Measurements from ENCODE around the gene TACC3. TPM values are rescaled to one million over a fixed set of nuclear protein-coding genes. Genes with fewer than 3 reads are reported as not detected.

Gene TACC3
- total RNA-seq, 1 donor from 2014 or later = 18.1 TPM

- DNase-seq (ENCODE audit: low read depth, low spot score) = no peak
Observed at GRCh38 chr4:1773754-1774153, 52.4 kb downstream of the TACC3 start.

- no peak for DNase-seq (ENCODE audit: low read depth, low spot score)
Observed at GRCh38 chr4:1775731-1776500, 54.6 kb downstream of the TACC3 start.

DNA sequence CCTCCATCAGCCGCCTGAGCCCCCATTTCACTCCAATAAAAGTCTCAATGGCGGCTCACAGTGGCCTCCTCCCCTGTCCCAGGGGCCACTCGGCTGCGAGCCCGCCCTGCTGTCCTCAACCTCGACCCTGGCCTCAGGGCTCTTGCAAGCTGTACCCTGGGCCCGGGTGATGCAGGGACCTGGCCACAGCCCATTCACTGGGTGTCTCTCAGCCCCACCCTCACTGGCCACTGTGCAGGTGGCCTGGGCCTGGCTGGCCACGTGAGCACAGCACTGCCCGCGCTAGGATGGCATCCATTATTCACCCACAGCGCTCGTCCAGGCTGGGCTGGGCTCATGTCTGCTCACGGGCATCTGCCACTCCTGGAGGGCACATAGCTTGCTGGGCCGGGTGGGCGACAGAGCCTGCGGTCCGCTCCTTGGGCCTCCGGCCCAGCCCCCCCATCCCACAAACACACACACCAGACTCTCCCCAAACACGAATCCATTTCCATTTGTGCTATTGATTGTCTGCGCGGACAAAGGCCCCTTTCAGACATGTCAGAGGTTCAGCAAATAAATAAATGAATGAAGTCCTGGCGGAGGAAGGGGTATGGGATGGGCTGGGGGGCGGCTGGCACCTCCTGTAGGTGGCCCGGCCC, 55.3 kb downstream of the TACC3 start:
- no peak for DNase-seq (ENCODE audit: low read depth, low spot score)

DNA sequence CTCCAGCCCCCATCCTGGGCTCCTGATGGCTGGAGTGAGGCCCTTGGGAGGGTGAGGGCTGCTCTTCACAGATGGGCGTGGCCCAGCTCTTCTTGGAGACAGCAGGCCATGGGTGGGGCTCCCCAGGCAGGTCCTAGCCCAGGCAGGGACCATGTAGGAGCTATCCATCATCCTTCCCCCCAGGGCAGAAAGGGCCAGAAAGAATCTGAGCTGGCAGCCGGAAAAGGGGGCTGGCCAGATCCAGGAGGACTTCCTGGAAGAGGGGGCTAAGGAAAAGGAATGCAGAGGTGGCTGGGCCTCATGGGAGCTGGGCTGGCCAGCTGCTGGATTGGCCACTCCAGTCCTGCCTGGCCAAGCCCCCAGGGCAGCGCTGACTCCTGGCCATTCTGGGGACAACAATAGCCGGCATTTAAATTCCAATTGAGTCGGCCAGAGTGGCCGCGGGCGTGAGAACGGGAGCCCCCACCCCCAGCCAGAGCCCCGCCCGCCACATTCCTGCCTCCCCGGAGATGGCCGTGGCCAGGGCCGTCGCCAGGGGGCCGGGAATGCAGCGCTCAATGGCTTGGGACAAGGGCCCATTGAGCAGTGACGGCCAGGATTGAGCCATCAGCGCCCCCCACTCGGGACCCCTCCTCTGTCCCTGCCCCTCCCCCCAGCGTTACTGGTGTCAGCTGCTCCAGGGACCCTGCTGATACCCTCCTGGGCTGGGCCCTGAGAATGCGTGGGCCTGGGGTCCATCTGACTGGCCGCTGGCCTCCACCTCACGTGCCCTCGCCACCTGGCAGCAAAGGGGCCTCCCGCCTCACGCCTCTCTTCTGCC, 56.7 kb downstream of the TACC3 start:
- no peak for DNase-seq (ENCODE audit: low read depth, low spot score)

DNA sequence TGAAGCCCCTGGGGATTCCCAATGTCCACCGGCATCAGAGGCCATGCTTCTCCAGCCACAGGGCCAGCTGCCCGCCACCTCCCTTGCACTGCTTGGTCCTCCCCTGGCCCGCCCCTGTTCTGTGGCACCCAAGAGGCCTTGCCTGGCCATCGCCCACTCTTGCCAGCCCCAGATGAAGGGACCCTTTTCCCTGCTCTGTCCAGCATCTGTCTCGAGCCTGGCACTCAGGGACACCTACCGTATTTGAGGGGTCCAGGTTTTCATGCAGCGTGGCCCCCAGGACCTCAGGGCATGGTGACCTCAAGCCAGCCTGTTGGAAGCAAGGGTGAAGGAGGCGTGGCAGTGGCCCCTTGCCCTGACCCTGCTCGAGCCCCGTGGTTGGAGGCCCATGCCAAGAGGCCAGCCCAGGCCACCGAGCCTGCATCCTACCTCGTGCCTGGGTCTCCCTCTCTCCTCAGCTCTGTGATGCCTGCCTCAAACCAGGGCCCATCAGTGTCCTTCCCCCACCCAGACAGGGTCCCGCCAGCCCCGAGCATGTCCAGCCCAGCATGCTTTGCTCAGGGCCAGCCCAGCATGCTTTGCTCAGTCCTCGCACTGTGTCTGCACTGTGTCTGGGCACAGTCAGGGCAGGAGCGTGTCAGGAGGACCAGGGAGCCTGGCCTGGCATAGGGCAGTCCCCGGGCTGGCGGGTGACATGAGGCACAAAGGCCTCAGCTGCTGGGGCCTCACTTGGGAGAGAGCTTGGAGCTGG, 57.5 kb downstream of the TACC3 start:
- DNase-seq (ENCODE audit: low read depth, low spot score) = no peak

DNA sequence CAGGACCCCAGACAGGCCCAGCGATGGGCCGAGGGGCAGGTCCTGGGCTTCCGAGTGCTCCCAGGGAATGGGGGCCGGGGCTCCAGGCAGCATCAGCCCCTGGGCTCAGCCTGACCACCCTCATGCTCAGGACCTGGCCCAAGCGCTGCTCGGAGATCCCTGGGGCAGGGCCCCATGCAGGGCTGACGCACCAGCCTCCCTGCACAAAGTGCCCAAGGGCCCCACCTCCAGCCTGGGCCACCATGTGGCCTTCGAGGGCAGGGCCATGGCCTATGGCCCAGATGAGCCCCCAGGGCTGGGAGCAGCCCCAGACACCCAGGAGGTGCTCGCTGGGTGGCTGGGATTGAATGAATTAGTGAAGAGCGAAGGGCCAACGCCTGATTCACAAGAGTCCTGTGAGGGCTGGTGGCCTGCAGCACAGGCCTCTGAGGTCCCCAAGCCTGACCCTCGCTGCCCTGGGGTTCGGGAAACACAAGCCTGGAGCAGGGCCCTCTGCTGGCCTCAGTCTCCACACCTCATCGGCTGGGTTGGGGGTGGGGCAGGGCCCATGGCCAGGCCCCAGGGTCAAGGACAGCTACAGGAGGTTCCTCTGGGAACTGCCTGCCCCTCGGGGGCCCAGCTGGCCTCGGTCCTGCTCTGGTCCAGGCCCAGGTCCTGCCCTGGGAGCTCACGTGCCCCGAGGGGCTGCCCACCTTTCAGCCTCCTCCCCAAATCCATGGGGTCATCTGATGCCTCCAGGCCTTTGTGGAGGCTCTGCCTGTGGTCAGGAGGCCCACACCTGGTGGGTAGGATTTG, 58.5 kb downstream of the TACC3 start:
- no peak for DNase-seq (ENCODE audit: low read depth, low spot score)

- no peak for DNase-seq (ENCODE audit: low read depth, low spot score)
Observed at GRCh38 chr4:1780435-1780834, 59.1 kb downstream of the TACC3 start.

- no peak for DNase-seq (ENCODE audit: low read depth, low spot score)
Observed at GRCh38 chr4:1783015-1783414, 61.7 kb downstream of the TACC3 start.

- no peak for DNase-seq (ENCODE audit: low read depth, low spot score)
Observed at GRCh38 chr4:1783970-1784369, 62.6 kb downstream of the TACC3 start.

DNA sequence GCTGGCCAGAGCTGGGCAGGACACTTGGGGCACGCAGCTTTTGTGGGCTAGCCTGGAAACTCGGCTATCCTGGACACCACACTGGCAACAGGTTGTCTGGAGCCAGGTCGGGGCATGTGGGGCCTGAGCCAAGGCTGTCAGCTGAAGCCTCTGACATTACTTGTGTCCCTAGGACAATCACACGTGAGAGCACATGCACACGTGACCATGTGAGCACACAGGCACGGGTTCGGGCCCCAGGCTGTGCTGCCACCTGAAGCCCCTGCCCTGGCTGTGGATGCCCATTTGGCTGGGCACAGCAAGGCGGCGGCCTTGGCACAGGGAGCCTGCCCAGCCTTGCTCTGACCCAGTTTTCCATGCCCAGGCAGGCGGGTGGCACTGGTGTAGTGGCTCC, 63.1 kb downstream of the TACC3 start:
- no peak for DNase-seq (ENCODE audit: low read depth, low spot score)

DNA sequence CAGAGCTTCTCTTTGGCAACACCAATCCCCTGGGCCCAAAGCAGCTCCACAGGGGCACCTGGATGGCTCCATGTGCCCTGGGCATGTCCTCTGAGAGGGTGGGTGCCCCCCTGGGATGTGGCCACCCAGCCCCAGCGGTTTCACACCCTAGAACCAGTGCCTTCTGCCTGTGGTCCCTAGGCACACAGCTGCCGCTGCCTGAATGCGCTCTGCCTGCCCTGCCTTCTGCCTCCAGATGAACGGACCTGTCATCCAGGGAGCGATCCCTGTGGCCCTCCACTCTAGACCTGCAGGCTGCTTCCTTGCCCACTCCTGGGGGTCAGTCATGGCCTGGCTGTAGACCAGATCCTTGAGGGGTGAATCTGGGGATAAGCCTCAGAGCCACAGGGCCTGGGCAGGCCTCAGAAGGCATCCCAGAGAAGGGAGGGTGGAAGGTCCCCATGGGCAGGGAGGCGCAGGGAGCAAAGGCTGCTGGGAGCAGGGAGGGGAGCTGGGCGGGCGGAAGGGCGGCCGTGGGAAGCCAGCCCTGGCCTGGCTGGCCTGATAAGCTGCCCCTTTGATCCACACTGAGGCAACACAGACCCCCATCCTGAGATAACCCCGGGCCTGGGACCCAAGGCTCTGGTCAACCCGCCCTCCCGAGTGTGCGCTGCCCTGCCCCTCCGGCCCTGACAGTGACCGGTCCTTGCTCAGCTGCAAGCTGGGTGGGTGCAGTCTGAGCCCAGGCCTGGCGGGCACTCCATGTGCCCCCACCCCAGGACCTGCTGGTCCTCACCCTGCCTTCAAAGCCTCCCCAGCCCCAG, 63.7 kb downstream of the TACC3 start:
- DNase-seq (ENCODE audit: low read depth, low spot score) = no peak

GRCh38 chr4:1785592-1785991, 64.3 kb downstream of the TACC3 start:
- no peak for DNase-seq (ENCODE audit: low read depth, low spot score)

DNA sequence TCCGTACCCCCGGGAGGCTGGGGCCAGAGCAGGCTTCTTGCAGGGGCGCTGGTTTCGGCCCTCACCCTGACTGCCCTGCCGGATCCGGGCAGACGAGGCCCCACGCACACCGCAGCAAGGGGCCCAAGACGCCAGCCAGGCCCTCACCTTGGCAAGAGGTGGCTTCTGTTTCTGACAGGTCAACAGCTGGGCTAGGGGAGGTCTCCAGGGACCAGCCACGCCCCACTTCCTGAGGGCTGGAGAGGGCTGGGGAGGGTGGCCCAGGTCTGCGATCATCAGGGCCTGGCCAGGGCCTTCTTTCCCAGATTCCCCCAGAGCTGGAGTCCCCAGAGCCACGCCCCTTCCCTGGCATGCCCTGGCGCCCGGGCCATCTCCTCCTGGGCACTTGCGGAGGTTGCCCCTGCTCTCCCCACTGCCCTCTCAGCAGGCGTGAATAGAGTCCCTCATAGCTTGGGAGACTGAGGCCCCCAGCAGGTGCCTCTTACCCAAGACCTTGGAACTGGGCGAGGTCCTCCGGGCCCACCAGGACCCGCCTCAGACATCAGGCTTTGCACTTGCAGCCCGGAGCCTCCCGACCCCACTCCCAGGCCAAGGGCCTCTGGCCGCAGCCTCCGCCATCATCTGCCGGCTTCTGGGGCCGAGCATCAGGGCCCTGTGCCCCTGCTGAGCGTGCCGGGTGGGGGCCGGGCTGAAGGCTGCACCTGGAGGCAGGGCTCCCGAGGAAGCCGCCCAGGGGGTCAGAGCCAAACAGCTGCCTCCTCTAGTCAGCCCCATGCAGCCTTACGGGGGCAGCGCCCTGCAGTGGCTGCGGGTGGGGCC, 65.4 kb downstream of the TACC3 start:
- DNase-seq (ENCODE audit: low read depth, low spot score) = no peak

DNA sequence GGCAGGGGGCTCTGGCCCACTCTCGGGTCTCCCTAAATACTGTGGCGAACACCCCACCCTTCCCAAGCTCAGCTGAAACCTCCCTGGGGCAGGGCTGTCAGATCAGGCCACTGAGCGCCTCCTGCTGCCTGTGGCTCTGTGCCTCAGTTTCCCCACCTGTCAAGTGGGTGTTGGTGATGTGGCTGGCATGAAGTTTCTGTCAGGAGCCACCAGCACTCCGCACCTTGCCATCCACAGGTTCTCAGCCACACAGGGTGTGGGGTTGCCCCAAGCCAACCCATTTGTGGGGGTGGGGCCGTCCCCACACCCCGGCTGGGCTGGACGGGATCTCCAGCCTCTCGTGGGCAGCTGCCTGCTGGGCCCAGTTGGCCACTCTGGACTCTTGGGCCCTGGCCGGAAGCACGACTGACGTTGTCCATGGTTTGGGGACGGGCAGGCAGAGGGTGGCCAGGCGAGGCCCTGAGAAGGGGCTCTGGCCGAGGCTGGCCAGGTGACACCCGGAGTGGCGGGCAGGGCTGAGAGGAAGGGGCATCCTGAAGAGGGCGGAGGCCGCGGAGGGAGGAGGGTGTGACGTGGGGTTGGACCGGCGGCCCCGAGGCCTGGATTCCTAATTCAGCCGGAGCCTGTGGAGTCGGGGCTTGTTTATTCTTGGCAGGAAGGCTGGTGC, 66.2 kb downstream of the TACC3 start:
- no peak for DNase-seq (ENCODE audit: low read depth, low spot score)

DNA sequence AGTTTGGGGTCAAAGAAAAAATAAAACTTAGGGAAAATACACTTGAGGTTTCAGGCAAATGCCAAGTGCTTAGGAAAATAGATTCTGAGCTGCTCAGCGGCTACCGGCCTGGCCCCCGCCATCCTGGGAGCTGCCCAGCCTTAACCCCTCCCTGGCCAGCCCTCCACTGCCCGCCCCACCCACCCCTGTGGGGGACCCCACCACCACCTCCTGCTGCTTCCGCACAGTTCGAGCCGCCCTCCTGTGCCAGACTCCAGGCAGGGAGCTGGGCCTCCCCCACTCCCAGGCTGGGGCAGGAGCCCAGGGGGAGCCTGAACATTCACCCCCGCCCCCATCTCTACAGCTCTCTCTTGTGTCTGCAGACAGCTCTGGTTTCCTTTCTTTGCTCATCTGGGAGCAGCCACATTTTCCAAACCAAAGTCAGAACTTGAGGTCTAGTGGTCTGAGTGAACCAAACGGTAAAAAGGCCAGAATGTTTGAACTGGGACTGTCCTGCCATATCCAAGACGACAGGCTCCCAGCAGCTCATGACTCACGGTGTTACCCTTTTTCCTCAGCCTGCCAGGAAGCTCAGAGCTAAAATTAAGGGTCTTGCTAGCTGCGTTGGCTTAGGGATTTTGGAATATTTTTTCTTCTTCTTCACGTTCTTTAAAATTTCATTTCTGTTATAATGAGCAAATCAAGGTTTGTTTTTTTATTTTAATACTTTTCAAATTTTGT, 67.1 kb downstream of the TACC3 start:
- DNase-seq (ENCODE audit: low read depth, low spot score) = no peak

DNA sequence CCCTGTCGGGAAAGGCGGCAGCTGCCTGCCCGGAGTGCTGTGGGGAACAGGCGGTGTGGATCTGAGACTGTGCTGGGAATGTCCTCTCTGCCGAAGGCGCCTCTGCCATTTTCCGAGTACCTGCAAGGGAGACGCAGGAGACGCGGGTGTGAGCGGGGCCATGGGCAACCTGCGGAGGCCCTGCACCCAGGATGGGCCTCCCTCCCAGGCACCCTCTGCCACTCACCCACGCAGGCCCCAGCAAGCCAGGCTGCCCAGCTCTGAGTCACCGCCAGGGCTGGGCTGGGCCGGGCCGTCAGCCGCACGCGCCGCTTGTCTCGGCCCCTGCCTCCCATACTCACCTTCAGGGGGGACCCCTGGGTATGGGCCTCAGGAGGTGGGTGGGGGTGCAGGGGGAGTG, 68.2 kb downstream of the TACC3 start:
- DNase-seq (ENCODE audit: low read depth, low spot score) = no peak

DNA sequence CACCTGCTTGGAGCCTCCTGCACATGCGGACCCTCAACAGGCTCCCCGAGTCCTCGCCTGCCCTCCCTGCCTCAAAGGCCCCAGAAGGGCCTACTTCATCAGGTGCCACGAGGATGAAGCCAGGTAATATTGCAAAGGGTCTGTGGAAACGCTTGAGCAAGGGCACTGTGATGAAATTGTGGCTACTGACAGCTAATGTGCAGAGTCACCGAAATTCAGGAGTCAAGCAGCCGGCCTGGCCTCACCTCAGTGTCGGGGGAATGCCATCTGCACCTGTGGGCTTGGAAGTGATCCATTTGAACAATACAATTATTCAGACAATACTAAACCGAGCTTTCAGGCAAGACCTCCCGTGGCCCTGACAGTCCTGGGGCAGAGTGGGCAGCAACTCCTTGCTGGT, 68.7 kb downstream of the TACC3 start:
- DNase-seq (ENCODE audit: low read depth, low spot score) = no peak
